OCI-LY3 (cell line): ENCODE results near the gene ZBTB16.

Experiments
- CTCF ChIP-seq: fragments of 200-600, 300-600 bp; sonication (generic); IDR thresholded peaks from 2 replicates; pipeline ENCODE4 v1.5.1; 2014; ENCODE audit warnings: antibody characterized with exemption, low read length, low read depth
- EZH2phosphoT487 ChIP-seq: fragments of 200-600 bp; shearing (Covaris generic); IDR thresholded peaks from 2 replicates; pipeline ENCODE4 v1.6.1; 2018; ENCODE audit warnings: antibody characterized with exemption, mixed run types, low read depth

DNA sequence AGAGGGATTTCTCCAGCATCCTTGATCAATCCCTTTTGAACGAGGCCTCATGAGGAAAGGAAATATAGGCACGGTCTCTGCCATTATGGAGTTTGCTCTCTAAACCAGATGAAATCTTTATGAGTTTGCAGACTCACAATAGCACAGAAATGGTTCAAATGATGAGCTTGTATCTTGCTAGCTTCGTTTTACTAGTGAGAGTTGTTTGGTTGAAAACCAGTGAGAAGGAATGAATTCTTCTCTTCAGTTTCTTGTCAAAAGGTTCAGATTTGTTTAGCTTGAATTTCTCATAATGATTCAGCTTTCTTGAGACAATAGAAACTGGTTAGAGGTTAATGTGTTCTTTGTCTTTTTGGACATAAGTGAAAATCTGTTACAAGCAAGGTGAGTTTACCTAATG, 92.7 kb downstream of the ZBTB16 start:
- TF ChIP-seq CTCF (no peak), EZH2phosphoT487 (no peak)
